ENCODE results near the gene ESRRG.

GRCh38 chr1:216502528-216503162 is 220.6 kb downstream of the ESRRG start:
- TF ChIP-seq GATA2 (IDR thresholded peaks at IDR 0.05; ENCODE audit: low read depth, low read length), result peak; percentile 75
- TF ChIP-seq GATA3 (IDR thresholded peaks at IDR 0.05; ENCODE audit: low read depth, low read length), result peak; percentile 64

Data from SH-SY5Y (cell line).